Trophoblast cell (in vitro differentiated cells and primary cell): ENCODE data around the gene SPPL2A.

ENCODE experiments used
- DNase-seq, 2 donors: peaks; one replicate each; pipeline ENCODE4 v3.0.0-alpha.2; 2016
- H2AFZ ChIP-seq: 2 replicates; pipeline ENCODE4 v1.6.1; 2013; ENCODE audit warnings: low read length, moderate library complexity, mild to moderate bottlenecking; ENCODE audit not compliant: insufficient read depth, poor library complexity
- H2AK5ac ChIP-seq: 2 replicates; pipeline ENCODE4 v1.6.1; 2013; ENCODE audit warnings: mild to moderate bottlenecking, low read length
- H2BK120ac ChIP-seq: 2 replicates; pipeline ENCODE4 v1.6.1; 2013; ENCODE audit warnings: low read length, mild to moderate bottlenecking, moderate library complexity; ENCODE audit not compliant: insufficient read depth, poor library complexity
- H2BK12ac ChIP-seq: 2 replicates; pipeline ENCODE4 v1.6.1; 2013; ENCODE audit warnings: mild to moderate bottlenecking, low read length, moderate library complexity
- H2BK5ac ChIP-seq: 2 replicates; pipeline ENCODE4 v1.6.1; 2013; ENCODE audit warnings: low read length, low read depth, moderate library complexity, mild to moderate bottlenecking; ENCODE audit not compliant: poor library complexity
- H3K14ac ChIP-seq: 2 replicates; pipeline ENCODE4 v1.6.1; 2013; ENCODE audit warnings: mild to moderate bottlenecking, low read length
- H3K18ac ChIP-seq: 2 replicates; pipeline ENCODE4 v1.6.1; 2013; ENCODE audit warnings: mild to moderate bottlenecking, low read length
- H3K23ac ChIP-seq: 2 replicates; pipeline ENCODE4 v1.6.1; 2013; ENCODE audit warnings: low read length
- H3K27ac ChIP-seq: 2 replicates; pipeline ENCODE4 v1.5.1; 2013; ENCODE audit warnings: low read depth, mild to moderate bottlenecking, inconsistent platforms, low read length, moderate library complexity
- H3K27me3 ChIP-seq: 2 replicates; pipeline ENCODE4 v1.6.1; 2013; ENCODE audit warnings: inconsistent platforms, mild to moderate bottlenecking, low read length, moderate library complexity; ENCODE audit not compliant: insufficient read depth
- H3K36me3 ChIP-seq, 2 experiments: 1 replicate in 1 of 2; 2 replicates in 1 of 2; pipeline ENCODE4 v1.6.1; 2013; ENCODE audit warnings: low read length in 2 of 2, mild to moderate bottlenecking in 2 of 2, moderate library complexity in 1 of 2; ENCODE audit not compliant: insufficient read depth in 2 of 2, control insufficient read depth in 1 of 2
- H3K4ac ChIP-seq: 2 replicates; pipeline ENCODE4 v1.6.1; 2013; ENCODE audit warnings: low read depth, mild to moderate bottlenecking, low read length, moderate library complexity
- H3K4me1 ChIP-seq, 2 experiments: 1 replicate in 1 of 2; 2 replicates in 1 of 2; pipeline ENCODE4 v1.6.1; 2013; ENCODE audit warnings: low read length in 2 of 2, mild to moderate bottlenecking in 2 of 2, moderate library complexity in 1 of 2; ENCODE audit not compliant: insufficient read depth in 2 of 2, control insufficient read depth in 1 of 2
- H3K4me2 ChIP-seq: 2 replicates; pipeline ENCODE4 v1.6.1; 2013; ENCODE audit warnings: inconsistent platforms, mild to moderate bottlenecking, low read length, moderate library complexity
- H3K4me3 ChIP-seq: 2 replicates; pipeline ENCODE4 v1.5.1; 2013; ENCODE audit warnings: mild to moderate bottlenecking, low read depth, low read length, inconsistent platforms
- H3K79me1 ChIP-seq: one replicate; pipeline ENCODE4 v1.6.1; 2013; ENCODE audit warnings: low read length
- H3K79me2 ChIP-seq: 2 replicates; pipeline ENCODE4 v1.6.1; 2013; ENCODE audit warnings: low read length, mild to moderate bottlenecking; ENCODE audit not compliant: control insufficient read depth, insufficient read depth, poor library complexity
- H3K9ac ChIP-seq: 2 replicates; pipeline ENCODE4 v1.6.1; 2013; ENCODE audit warnings: mild to moderate bottlenecking, low read length
- H3K9me3 ChIP-seq: 2 replicates; pipeline ENCODE4 v1.6.1; 2013; ENCODE audit warnings: low read depth, mild to moderate bottlenecking, control low read depth, inconsistent platforms, low read length; ENCODE audit not compliant: insufficient read depth
- H4K12ac ChIP-seq: 2 replicates; pipeline ENCODE4 v1.6.1; 2013; ENCODE audit warnings: low read depth, mild to moderate bottlenecking, low read length, moderate library complexity
- H4K8ac ChIP-seq: 2 replicates; pipeline ENCODE4 v1.6.1; 2013; ENCODE audit warnings: low read depth, mild to moderate bottlenecking, low read length, moderate library complexity
- H4K91ac ChIP-seq: one replicate; pipeline ENCODE4 v1.6.1; 2013; ENCODE audit warnings: low read depth, mild to moderate bottlenecking, low read length, moderate library complexity
- WGBS: extraction: QIAGEN DNeasy Blood & Tissue Kit; methylation state at CpG from one replicate; pipeline ENCODE4 v1.1.7; 2013; ENCODE audit warnings: missing lambda C conversion rate; ENCODE audit not compliant: insufficient read length, insufficient coverage; ENCODE audit errors: extremely low coverage; 5-methylcytosine and 5-hydroxymethylcytosine counted together

Gene SPPL2A

DNA sequence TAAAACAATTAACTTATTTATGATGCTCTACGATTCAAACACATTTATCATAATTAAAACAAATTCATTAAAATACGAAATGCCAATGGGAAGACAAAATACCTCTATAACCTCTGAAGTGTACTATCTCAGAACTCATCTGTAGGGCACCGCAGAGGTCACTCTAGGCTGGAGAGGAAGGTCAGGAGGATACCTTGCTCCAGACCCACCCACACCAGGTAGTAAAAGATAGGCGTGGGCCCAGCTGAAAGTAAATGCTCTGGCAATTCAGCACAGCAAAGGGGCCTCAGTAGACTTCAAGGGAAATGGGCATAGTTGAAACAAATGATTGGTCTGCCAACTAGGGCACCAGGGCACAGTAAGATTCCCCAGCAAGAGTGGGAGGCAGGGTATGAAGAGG, 26.0 kb upstream of the SPPL2A start:
- no CpG with 5 or more reads among the region's 4 CpGs for WGBS
- Histone ChIP-seq H3K27me3 (no peaks in the 10 kb centered on the region), H3K18ac (no peak overlapping the region), H3K4me3 (no peak overlapping the region), H3K9me3 (no peaks in the 10 kb centered on the region), H3K27ac (no peak overlapping the region), H2AFZ (no peak overlapping the region), H2AK5ac (no peak overlapping the region), H4K8ac (no peak overlapping the region), H3K4me2 (no peak overlapping the region), H2BK12ac (no peak overlapping the region), H3K4ac (no peak overlapping the region), H2BK120ac (no peak overlapping the region), H3K79me2 (no peaks in the 10 kb centered on the region), H4K91ac (no peak overlapping the region), H3K14ac (no peak overlapping the region), H3K4me1 (peaks cover 0 to 4% of the 10 kb centered on the region in 2 experiments), H3K9ac (no peak overlapping the region), H3K79me1 (peaks cover 4% of the 10 kb centered on the region), H3K36me3 (no peaks in the 10 kb centered on the region), H2BK5ac (no peak overlapping the region), H4K12ac (no peak overlapping the region), H3K23ac (no peak overlapping the region)
- DNase-seq: no peak

DNA sequence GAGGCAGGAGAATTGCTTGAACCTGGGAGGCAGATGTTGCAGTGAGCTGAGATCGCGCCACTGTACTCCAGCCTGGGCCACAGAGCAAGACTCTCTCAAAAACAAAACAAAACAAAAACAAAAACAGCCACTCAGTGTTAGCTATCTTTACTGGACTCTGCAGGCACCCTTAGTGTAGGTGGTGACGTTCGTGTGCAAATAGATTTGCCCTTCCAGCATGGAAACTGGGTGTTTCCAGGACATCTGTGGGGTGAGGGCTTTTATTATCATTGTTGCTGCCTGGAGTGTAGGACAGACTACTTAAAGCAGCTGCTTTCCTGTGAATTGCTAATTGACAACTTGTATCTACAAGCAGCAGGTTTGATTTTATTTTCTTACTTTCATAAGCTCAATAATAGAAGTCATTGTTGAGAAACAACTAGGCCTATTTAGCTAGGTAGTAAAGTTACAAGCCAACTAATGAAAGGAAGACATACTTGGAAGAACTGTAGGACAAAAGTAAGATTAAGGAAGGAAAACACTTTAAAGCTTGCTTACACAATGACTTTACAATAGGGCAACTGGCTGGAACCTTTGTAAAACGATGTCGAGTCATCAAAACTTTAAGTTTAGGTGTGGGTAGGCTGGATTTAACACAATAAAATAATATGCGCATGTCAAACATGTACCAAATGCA, 25.4 kb upstream of the SPPL2A start:
- Histone ChIP-seq H4K91ac (peak overlapping the region; percentile 66), H3K9ac (no peak overlapping the region), H3K27me3 (no peaks in the 10 kb centered on the region), H3K4ac (no peak overlapping the region), H2BK5ac (no peak overlapping the region), H2AFZ (no peak overlapping the region), H4K8ac (no peak overlapping the region), H3K14ac (no peak overlapping the region), H3K4me2 (no peak overlapping the region), H3K4me3 (no peak overlapping the region), H3K23ac (no peak overlapping the region), H3K79me1 (peaks cover 4% of the 10 kb centered on the region), H3K18ac (no peak overlapping the region), H3K27ac (no peak overlapping the region), H3K4me1 (peaks cover 0 to 4% of the 10 kb centered on the region in 2 experiments), H4K12ac (no peak overlapping the region), H2AK5ac (no peak overlapping the region), H3K36me3 (no peaks in the 10 kb centered on the region), H3K9me3 (no peaks in the 10 kb centered on the region), H3K79me2 (no peaks in the 10 kb centered on the region), H2BK12ac (no peak overlapping the region), H2BK120ac (no peak overlapping the region)
- DNase-seq: no peak
- no CpG with 5 or more reads among the region's 7 CpGs for WGBS

DNA sequence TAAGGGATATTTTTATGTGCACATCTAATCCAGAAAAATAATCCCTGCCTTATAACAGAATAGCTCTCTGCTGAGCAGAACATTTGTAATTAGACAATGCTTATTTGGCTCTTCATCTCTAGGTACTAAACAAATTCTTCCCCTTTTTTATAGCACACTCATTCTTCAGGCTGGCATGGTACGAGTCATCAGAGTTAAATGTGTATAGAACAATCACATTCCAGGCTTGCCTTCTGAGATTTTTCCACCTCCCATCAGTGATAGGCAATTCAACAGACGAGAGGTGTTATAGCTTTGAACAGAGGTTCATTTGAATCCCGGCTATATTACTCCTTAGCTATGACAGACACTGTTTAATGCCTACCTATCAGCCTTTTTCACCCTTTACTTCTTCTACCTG, 21.4 kb upstream of the SPPL2A start:
- H3K79me2 ChIP-seq: no peaks in the 10 kb centered on the region
- peaks cover 2% of the 10 kb centered on the region for H3K79me1 ChIP-seq
- DNase-seq: no peak
- no peaks in the 10 kb centered on the region for H3K36me3 ChIP-seq
- peaks cover 0 to 3% of the 10 kb centered on the region in 2 experiments for H3K4me1 ChIP-seq
- no peak overlapping the region for H3K9ac ChIP-seq
- no peak overlapping the region for H2BK120ac ChIP-seq
- no peak overlapping the region for H4K12ac ChIP-seq
- H3K27ac ChIP-seq: no peak overlapping the region
- no peak overlapping the region for H3K18ac ChIP-seq
- H4K8ac ChIP-seq: no peak overlapping the region
- no peak overlapping the region for H3K23ac ChIP-seq
- no CpG with 5 or more reads among the region's 3 CpGs for WGBS
- H2BK5ac ChIP-seq: no peak overlapping the region
- H3K4me2 ChIP-seq: no peak overlapping the region
- H3K4ac ChIP-seq: no peak overlapping the region
- no peaks in the 10 kb centered on the region for H3K27me3 ChIP-seq
- H3K14ac ChIP-seq: no peak overlapping the region
- no peak overlapping the region for H3K4me3 ChIP-seq
- H2BK12ac ChIP-seq: no peak overlapping the region
- no peaks in the 10 kb centered on the region for H3K9me3 ChIP-seq
- no peak overlapping the region for H4K91ac ChIP-seq
- H2AFZ ChIP-seq: no peak overlapping the region
- H2AK5ac ChIP-seq: no peak overlapping the region

DNA sequence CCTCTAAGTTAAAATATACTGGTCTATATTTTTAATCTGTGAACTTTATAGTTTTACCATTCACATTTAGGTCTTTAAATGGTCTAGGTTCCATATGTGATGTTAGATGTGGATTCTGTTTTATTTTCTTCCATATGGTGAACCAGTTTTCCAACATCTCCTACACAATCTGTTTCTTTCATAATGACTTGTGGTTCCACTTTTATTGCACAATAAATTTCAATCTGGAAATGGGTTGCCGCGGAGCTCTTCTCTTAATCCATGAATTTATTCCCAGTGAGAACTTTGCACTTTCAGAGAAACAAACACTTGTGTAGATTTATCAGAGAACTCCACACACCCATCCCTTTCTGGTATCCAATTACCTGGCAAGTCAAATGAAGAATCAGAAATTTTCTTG, 20.9 kb upstream of the SPPL2A start:
- Histone ChIP-seq H3K18ac (no peak overlapping the region), H3K79me2 (no peaks in the 10 kb centered on the region), H2AFZ (no peak overlapping the region), H3K14ac (no peak overlapping the region), H3K23ac (no peak overlapping the region), H3K4me3 (no peak overlapping the region), H2BK5ac (no peak overlapping the region), H2AK5ac (no peak overlapping the region), H3K36me3 (no peaks in the 10 kb centered on the region), H3K9ac (no peak overlapping the region), H4K8ac (no peak overlapping the region), H3K4me1 (no peaks in the 10 kb centered on the region), H3K27me3 (no peaks in the 10 kb centered on the region), H3K79me1 (no peaks in the 10 kb centered on the region), H2BK120ac (no peak overlapping the region), H4K12ac (no peak overlapping the region), H3K4me2 (no peak overlapping the region), H2BK12ac (no peak overlapping the region), H3K27ac (no peak overlapping the region), H3K4ac (no peak overlapping the region), H3K9me3 (no peaks in the 10 kb centered on the region), H4K91ac (no peak overlapping the region)
- no CpG with 5 or more reads among the region's 2 CpGs for WGBS
- no peak for DNase-seq
